Aorta (tissue), 5 donors: ENCODE measurements around the gene DNM1. TPM values are rescaled to one million over a fixed set of nuclear protein-coding genes. Genes with fewer than 3 reads are reported as not detected.

Source experiments
- ATAC-seq: fragments of 200-7000 bp; cut with Tn5 transposase; one replicate; pipeline ENCODE4 v1.9.1; 2022; ENCODE audit warnings: moderate library complexity; ENCODE audit not compliant: low FRiP score
- DNase-seq, 2 donors: peaks; one replicate each; pipeline ENCODE4 v3.0.0-alpha.2; 2020
- H3K27ac ChIP-seq, 2 donors: one replicate each; pipeline ENCODE4 v1.5.1; 2013; ENCODE audit warnings: low read length in 2 of 2, mild to moderate bottlenecking in 2 of 2, moderate library complexity in 2 of 2, control low read depth in 1 of 2, inconsistent platforms in 1 of 2, low read depth in 1 of 2
- H3K27me3 ChIP-seq, 2 donors: one replicate each; pipeline ENCODE4 v1.6.1; 2013; ENCODE audit warnings: control low read depth in 1 of 2, low read length in 1 of 2, mild to moderate bottlenecking in 1 of 2, moderate library complexity in 1 of 2; ENCODE audit not compliant: insufficient read depth in 2 of 2, control insufficient read depth in 1 of 2
- H3K36me3 ChIP-seq, 2 donors: one replicate each; pipeline ENCODE4 v1.6.1; 2013; ENCODE audit warnings: control low read depth in 1 of 2, low read length in 1 of 2, mild to moderate bottlenecking in 1 of 2; ENCODE audit not compliant: insufficient read depth in 2 of 2, control insufficient read depth in 1 of 2
- H3K4me1 ChIP-seq, 2 donors: one replicate each; pipeline ENCODE4 v1.6.1; 2013; ENCODE audit warnings: low read length in 2 of 2, control low read depth in 1 of 2, mild to moderate bottlenecking in 1 of 2, moderate library complexity in 1 of 2; ENCODE audit not compliant: insufficient read depth in 2 of 2, control insufficient read depth in 1 of 2
- H3K4me3 ChIP-seq, 2 donors: one replicate each; pipeline ENCODE4 v1.5.1; 2013; ENCODE audit warnings: low read length in 2 of 2, control low read depth in 1 of 2, mild to moderate bottlenecking in 1 of 2
- H3K9me3 ChIP-seq: one replicate; pipeline ENCODE4 v1.6.1; 2013; ENCODE audit warnings: mild to moderate bottlenecking, low read length; ENCODE audit not compliant: control insufficient read depth
- WGBS, 2 donors: extraction: QIAGEN DNeasy Blood & Tissue Kit; methylation state at CpG; one replicate each; pipeline ENCODE4 v1.1.7; 2013; 5-methylcytosine and 5-hydroxymethylcytosine counted together
- intact Hi-C, 2 donors: fragments of 100-400 bp; cut with DNase I; formaldehyde crosslinking; loops; one replicate each; pipeline versions ENCODE4 v1.14.2 to v1.15.0; 2022
- polyA plus RNA-seq, 2 donors: library from polyadenylated mRNA; stranded (reverse); fragments of 200-250 nt; gene quantifications; one replicate each; pipeline ENCODE4 v1.2.3, GENCODE V29; 2013
- total RNA-seq, 2 donors: library from RNA; stranded (reverse); fragmentation: NEBNext Ultra II Directional; extraction: Animal tissue kit (Norgen Biotek cat#: 25700); gene quantifications; one replicate each; pipeline ENCODE4 v1.2.1, GENCODE V29; 2021
- donor health status: healthy with polysubstance abuse.
- donor health status: Bipolar disorder and iron deficiency.
- donor health status: DM: no; HTN: no; CAD: no.
- donor health status: DM: no; HTN: no; CAD: no.
- donor health status: DM: yes; HTN: yes; CAD: no.

DNM1 gene
- total and polyA plus RNA-seq, 4 donors: 0.43 to 114 (median 5.7) TPM

GRCh38 chr9:128215491-128216409 is 12.6 kb downstream of the DNM1 start:
- peak; percentile 31 for ATAC-seq
- 78 to 82% methylated on average over 10 of the region's 10 CpGs for WGBS, 2 donors

GRCh38 chr9:128216781-128217553 is 13.8 kb downstream of the DNM1 start:
- DNase-seq (no peak), ATAC-seq (no peak)
- WGBS, 2 donors: 77 to 81% methylated on average over 16 of the region's 16 CpGs
- intact Hi-C loops: no loop called here
- Histone ChIP-seq H3K27ac (no peak overlapping the region), H3K36me3 (no peaks in the 10 kb centered on the region), H3K9me3 (no peaks in the 10 kb centered on the region), H3K4me3 (no peak overlapping the region), H3K4me1 (no peaks in the 10 kb centered on the region), H3K27me3 (no peaks in the 10 kb centered on the region)

More at GRCh38 chr9:128215491-128216409, 12.6 kb downstream of the DNM1 start:
- H3K27ac ChIP-seq: no peak overlapping the region
- no peak for DNase-seq
- no peak overlapping the region for H3K4me3 ChIP-seq
- H3K9me3 ChIP-seq: no peaks in the 10 kb centered on the region
- H3K4me1 ChIP-seq: no peaks in the 10 kb centered on the region
- H3K36me3 ChIP-seq: no peaks in the 10 kb centered on the region
- intact Hi-C loops: no loop called here
- no peaks in the 10 kb centered on the region for H3K27me3 ChIP-seq

- intact Hi-C loops: no loop called here
- H3K27me3 ChIP-seq: no peaks in the 10 kb centered on the region
- H3K36me3 ChIP-seq: no peaks in the 10 kb centered on the region
- no peaks in the 10 kb centered on the region for H3K9me3 ChIP-seq
- no peak for DNase-seq
- ATAC-seq: no peak
- H3K27ac ChIP-seq: no peak overlapping the region
- no peak overlapping the region for H3K4me3 ChIP-seq
- 63 to 69% methylated on average over 11 of the region's 11 CpGs for WGBS, 2 donors
- no peaks in the 10 kb centered on the region for H3K4me1 ChIP-seq
Measured at GRCh38 chr9:128218172-128218517, 15.0 kb downstream of the DNM1 start.

- ATAC-seq: peak; percentile 87
- no peaks in the 10 kb centered on the region for H3K36me3 ChIP-seq
- no peak overlapping the region for H3K27ac ChIP-seq
- WGBS, 2 donors: 13 to 17% methylated on average over 47 of the region's 47 CpGs
- H3K27me3 ChIP-seq: no peaks in the 10 kb centered on the region
- H3K9me3 ChIP-seq: no peaks in the 10 kb centered on the region
- intact Hi-C loops: no loop called here
- peak; percentile 97 for DNase-seq
- no peaks in the 10 kb centered on the region for H3K4me1 ChIP-seq
- H3K4me3 ChIP-seq: no peak overlapping the region
Measured at GRCh38 chr9:128218518-128219389, 15.6 kb downstream of the DNM1 start.

- H3K4me1 ChIP-seq: no peaks in the 10 kb centered on the region
- 90 to 95% methylated on average over 9 of the region's 9 CpGs for WGBS, 2 donors
- no peaks in the 10 kb centered on the region for H3K9me3 ChIP-seq
- H3K4me3 ChIP-seq: no peak overlapping the region
- DNase-seq: no peak
- no peaks in the 10 kb centered on the region for H3K36me3 ChIP-seq
- H3K27me3 ChIP-seq: no peaks in the 10 kb centered on the region
- intact Hi-C loops: no loop called here
- H3K27ac ChIP-seq: no peak overlapping the region
- no peak for ATAC-seq
Measured at GRCh38 chr9:128219831-128220230, 16.7 kb downstream of the DNM1 start.

- Histone ChIP-seq H3K27ac (no peak overlapping the region), H3K27me3 (no peaks in the 10 kb centered on the region), H3K36me3 (no peaks in the 10 kb centered on the region), H3K9me3 (no peaks in the 10 kb centered on the region), H3K4me1 (no peaks in the 10 kb centered on the region), H3K4me3 (no peak overlapping the region)
- no peak for DNase-seq
- ATAC-seq: no peak
- 88% methylated on average over 10 of the region's 10 CpGs for WGBS, 2 donors
- intact Hi-C loops: no loop called here
Measured at GRCh38 chr9:128222026-128222425, 18.8 kb downstream of the DNM1 start.

- no peaks in the 10 kb centered on the region for H3K27me3 ChIP-seq
- no peak overlapping the region for H3K27ac ChIP-seq
- H3K9me3 ChIP-seq: no peaks in the 10 kb centered on the region
- H3K4me1 ChIP-seq: no peaks in the 10 kb centered on the region
- no peak for ATAC-seq
- no peak overlapping the region for H3K4me3 ChIP-seq
- no peaks in the 10 kb centered on the region for H3K36me3 ChIP-seq
- WGBS, 2 donors: 87 to 88% methylated on average over 13 of the region's 13 CpGs
- intact Hi-C loops: no loop called here
- DNase-seq: no peak
Measured at GRCh38 chr9:128222880-128223670, 19.9 kb downstream of the DNM1 start.

- ATAC-seq (no peak), DNase-seq (no peak)
- Histone ChIP-seq H3K4me3 (no peak overlapping the region), H3K36me3 (no peaks in the 10 kb centered on the region), H3K27me3 (no peaks in the 10 kb centered on the region), H3K27ac (no peak overlapping the region), H3K9me3 (no peaks in the 10 kb centered on the region), H3K4me1 (no peaks in the 10 kb centered on the region)
- 95% methylated on average over 7 of the region's 7 CpGs for WGBS, 2 donors
- intact Hi-C loops: no loop called here
Measured at GRCh38 chr9:128224877-128225276, 21.7 kb downstream of the DNM1 start.
